HG02642 (cell line): ENCODE data around the gene RAB3C.

ENCODE experiments used
- ATAC-seq: cut with Tn5 transposase; IDR thresholded peaks from one replicate; pipeline ENCODE4 v1.9.1; 2021; ENCODE audit warnings: mild to moderate bottlenecking; ENCODE audit not compliant: unreplicated experiment, poor library complexity

Gene RAB3C

DNA sequence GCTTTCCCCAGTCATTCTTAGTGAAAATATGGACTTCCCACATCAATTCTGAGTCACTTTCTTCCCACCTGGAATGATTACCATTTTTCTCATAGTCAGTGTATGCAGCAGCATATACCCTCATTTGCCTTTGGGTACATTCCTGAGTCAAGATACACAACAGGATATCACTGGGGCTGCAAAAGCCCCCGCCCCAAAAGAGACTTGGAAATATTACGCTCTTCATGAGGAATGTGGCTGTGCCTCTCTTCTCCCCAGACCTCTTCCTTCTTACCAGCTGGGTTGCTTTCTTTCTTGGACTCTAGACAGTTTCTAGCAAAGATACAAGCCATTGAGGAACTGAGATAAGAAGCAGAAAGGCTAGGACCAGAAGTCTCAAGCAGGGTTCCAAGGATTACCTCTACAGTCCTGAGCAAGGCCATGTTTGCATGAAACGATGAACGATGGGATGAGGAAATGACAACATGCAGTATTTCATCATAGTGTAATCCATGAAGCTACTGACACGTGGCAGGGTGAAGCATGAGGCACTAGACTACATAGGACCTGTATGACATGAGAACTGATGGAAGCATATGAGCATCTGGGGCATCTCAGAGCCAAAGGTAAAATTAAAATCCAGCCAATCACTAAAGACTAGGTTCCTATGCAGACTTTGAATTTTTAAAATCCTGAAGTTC lies 218.1 kb downstream of the RAB3C start:
- ATAC-seq = no peak

DNA sequence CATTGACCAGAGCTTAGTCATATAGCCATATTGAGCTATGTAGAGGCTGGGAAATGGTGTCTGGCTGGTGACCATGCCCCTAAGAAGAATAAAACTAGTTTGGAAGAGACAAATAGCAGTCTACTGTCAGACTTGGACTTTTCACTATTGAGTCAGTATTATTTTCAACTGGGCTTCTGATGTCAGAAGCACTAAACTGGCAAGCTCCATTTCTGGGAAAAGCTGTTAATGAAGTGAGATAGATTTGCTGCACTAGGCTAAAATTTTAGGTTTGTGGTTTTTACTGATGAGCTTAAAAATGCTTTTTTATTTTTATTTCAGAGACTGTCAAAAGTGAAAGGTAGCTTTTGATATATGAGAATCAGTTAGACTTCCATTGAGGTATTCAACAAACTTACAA lies 220.2 kb downstream of the RAB3C start:
- no peak for ATAC-seq

DNA sequence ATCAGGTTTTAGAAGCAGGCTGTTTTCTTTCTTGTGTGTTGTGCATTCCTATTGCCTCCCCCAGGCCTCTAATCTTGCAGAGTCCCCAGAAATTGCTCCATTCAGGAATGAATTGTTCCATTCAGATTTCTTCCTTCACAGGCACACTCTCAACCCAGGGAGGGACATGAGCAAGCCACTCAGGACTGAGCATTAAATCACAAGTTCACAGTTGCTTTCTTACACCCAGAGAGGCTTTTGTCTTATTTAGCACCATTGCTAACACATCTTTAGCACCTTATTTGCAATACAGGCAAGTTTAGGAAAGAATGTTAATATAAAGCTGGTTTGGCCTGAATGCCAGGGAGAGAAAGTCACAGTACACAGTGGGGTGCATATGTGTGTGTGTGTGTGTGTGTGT lies 221.4 kb downstream of the RAB3C start:
- ATAC-seq = no peak

GRCh38 chr5:58810086-58810485 lies 227.2 kb downstream of the RAB3C start:
- no peak for ATAC-seq

GRCh38 chr5:58813855-58814254 lies 231.0 kb downstream of the RAB3C start:
- no peak for ATAC-seq

- no peak for ATAC-seq
Observed at GRCh38 chr5:58816181-58816731, 233.4 kb downstream of the RAB3C start.

GRCh38 chr5:58818465-58818864 lies 235.6 kb downstream of the RAB3C start:
- ATAC-seq = no peak

GRCh38 chr5:58825441-58825840 lies 242.6 kb downstream of the RAB3C start:
- ATAC-seq = no peak

DNA sequence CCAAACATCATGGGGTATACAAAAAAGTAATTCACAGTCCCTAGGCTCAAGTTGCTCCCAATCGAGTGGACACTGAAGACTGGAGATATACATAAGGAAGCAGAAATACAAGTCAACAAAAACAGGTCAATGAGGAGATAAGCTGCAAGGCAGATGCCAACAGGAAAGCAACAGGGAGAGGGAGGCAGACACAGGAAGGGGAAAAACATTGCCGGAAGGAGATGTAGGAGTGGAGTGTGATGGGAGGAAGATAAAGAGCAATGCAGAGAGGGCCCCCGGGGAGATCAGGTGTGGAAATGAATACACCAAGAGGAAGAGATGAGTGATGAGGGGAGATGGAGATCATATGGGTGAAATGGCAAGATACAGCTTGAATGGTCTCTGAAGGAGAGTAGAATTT lies 243.0 kb downstream of the RAB3C start:
- ATAC-seq = no peak

DNA sequence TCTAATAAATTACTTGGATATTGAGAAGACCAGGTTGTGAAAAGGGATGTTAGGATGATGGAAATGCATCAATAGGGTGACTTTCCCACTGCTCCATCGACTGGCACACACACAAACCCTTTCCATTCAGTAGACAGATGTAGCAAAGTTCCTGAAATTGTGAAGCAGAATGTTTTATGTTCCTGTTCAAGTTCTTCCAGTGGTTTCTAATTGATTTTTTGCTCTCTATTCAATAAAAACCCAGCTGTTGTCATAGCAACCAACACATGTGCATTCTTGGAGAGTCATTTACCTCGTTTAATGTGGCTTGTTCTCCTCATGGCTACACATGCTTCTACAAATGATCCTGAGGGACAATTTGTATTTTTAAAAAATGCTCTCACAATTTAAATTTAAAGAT lies 244.6 kb downstream of the RAB3C start:
- ATAC-seq = no peak

DNA sequence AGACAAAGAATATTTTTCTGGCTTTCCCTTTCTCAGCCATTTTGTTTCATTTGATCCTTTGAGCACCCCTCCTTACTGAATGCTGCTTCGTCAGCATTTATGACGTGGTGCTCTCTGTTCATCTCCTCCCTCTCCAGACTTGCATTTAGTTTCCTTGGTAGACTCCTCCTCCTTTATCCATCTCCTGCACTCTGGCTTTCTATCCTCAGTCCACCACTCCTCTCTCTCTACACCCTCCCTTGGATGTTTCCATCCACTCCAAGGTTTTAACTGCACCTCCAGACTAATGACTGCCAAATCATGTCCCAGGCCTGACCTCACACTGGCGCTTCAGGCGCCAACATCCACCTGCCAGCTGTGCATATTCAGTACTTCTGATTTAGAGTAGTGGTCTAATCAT lies 245.4 kb downstream of the RAB3C start:
- no peak for ATAC-seq

DNA sequence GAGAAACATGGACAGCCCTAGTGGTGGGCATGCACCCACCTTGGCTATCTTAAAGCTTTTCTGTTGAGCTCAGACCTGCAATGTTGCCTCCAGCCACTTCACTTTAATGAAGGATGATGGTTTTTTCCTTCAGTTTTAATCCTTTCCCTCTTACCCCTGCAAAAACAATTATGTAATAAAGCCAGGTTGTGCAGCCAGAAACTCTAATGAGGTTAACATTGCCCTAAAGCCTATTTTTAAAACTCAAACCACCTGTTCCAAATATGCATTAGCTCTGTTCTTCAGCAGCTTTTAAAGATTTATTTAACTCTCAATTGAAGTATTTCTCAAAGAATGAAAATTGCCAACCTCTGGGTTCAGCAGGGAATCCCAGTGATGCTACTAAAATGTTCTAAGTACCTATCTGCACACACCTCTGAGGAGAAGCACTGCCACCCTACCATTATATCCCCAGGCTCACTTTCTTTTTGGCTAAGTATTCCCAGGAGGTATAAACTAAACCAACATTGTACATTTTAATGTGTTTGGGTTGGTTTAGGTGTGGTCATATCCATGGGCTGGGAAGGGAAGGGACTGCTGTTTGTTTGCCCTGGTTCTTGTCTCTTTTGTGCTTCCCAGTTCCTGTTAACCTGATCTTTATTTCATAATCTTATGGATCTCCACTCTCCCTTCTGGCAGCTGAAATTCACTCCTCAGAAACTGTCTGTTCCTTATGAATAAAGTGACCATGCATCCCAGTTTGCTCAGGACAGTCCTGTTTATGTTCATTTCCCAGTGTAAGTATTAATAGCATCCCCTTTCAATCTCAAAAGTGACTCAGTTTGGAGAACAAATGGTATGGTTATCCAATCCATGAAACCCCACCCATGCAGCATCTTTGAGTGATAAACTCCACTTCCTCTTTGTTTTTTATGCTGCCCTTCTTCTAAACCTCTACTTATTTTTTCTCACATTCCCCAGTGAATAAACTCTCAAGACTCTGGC lies 251.7 kb downstream of the RAB3C start:
- no peak for ATAC-seq

DNA sequence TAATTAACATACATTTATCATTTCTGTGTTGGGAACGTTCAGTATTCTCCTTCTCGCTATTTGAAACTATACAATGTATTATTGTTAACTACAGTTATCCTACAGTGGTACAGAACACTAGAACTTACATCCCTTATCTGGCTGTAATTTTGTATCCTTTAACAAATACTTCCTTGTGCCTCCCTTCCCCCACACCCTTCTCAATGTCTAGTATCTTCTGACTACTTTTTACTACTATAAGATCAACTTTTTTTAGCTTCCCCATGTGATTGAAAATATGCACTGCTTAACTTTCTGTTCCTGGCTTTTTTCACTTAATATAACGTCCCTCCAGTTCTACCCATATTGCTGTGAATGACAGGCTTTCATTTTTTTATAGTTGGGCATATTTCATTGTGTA lies 253.5 kb downstream of the RAB3C start:
- no peak for ATAC-seq

DNA sequence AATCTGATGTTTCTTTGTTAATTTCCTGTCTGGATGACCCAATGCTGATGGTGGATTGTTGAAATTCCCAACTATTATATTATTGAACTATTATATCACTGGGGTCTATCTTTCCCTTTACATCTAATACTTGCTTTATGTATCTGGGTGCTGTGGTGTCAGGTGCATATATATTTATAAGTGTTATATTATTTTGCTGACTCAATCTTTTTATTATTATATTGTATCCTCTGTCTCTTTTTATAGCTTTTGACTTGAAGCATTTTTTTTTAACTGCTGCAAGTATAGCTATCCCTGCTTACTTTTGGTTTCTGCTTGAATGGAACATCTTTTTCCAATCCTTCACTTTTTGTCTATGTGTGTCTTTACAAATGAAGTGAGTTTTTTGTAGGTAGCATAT lies 255.9 kb downstream of the RAB3C start:
- ATAC-seq = no peak

GRCh38 chr5:58842852-58843251 lies 260.0 kb downstream of the RAB3C start:
- no peak for ATAC-seq

- no peak for ATAC-seq
Observed at GRCh38 chr5:58844395-58844794, 261.5 kb downstream of the RAB3C start.

DNA sequence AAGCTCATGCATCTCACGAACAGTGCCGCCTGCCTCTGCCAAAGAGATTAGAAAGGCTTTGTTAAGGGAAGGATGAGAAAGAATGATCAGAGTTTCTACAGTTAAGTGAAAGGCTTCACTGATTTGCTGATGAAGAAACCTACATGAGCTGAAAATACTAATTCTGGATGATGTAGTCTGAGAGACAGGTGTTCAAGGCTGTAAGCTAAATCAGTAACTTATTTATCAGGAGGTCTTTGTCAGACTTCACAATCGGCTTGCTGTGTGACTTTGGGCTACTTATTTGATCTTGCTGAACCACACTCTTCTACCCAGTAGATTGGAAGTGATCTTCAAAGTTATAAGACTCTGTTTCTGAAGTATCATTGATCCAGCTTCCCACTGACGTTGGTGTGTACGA lies 264.2 kb downstream of the RAB3C start:
- ATAC-seq = no peak

DNA sequence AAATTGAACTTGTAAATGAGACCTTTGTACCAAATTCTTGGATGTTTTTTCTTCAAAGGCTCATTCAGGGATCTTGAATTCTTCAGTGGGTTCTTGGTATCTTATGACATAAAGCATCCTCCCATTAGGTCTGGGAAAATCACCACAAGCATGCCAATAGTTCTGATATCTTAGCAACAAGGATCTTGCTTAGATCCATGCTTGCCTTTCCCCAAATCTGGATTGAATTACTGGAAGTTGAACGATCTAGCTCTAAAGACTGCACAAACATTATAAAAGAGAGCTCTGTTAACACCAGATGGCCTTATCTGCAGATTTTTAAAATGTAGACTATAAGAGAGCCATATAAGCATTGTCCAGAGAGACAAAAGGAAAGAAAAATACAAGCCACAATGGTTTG lies 266.3 kb downstream of the RAB3C start:
- ATAC-seq = no peak

GRCh38 chr5:58849921-58850667 lies 267.2 kb downstream of the RAB3C start:
- ATAC-seq = peak; percentile 67

- ATAC-seq = no peak
Observed at GRCh38 chr5:58851153-58851552, 268.3 kb downstream of the RAB3C start.

- no peak for ATAC-seq
Observed at GRCh38 chr5:58851571-58851970, 268.7 kb downstream of the RAB3C start.
